Small intestine (tissue), 7 donors: Measurements from ENCODE around the gene SLC18B1. TPM values are rescaled to one million over a fixed set of nuclear protein-coding genes. Genes with fewer than 3 reads are reported as not detected.
A peak's percentile ranks its signal among the peaks of the same experiment; 100 is the strongest.

Experiments
- DNase-seq, 2 donors: peaks; one replicate each; pipeline versions ENCODE4 v3.0.0 to v3.0.0-alpha.2; 2013
- FAIRE-seq: peaks from 2 replicates; lab custom pipeline; 2012; peaks lifted over from hg19 to GRCh38; lab: Jason Lieb, UNC
- H3K27ac ChIP-seq, 3 donors: one replicate each; pipeline ENCODE4 v1.5.1; 2013; ENCODE audit warnings: low read length in 2 of 3, mild to moderate bottlenecking in 2 of 3, control low read depth in 1 of 3, inconsistent platforms in 1 of 3, low read depth in 1 of 3, moderate library complexity in 1 of 3
- H3K27me3 ChIP-seq, 3 donors: one replicate each; pipeline ENCODE4 v1.6.1; 2013; ENCODE audit warnings: low read length in 3 of 3, inconsistent platforms in 1 of 3; ENCODE audit not compliant: control insufficient read depth in 3 of 3, insufficient read depth in 3 of 3
- H3K36me3 ChIP-seq, 3 donors: one replicate each; pipeline ENCODE4 v1.6.1; 2013; ENCODE audit warnings: low read length in 3 of 3, inconsistent platforms in 1 of 3, low read depth in 1 of 3, mild to moderate bottlenecking in 1 of 3, moderate library complexity in 1 of 3; ENCODE audit not compliant: control insufficient read depth in 3 of 3, insufficient read depth in 2 of 3
- H3K4me1 ChIP-seq, 3 donors: one replicate each; pipeline ENCODE4 v1.6.1; 2013; ENCODE audit warnings: low read length in 2 of 3, inconsistent platforms in 1 of 3, low read depth in 1 of 3, mild to moderate bottlenecking in 1 of 3, moderate library complexity in 1 of 3; ENCODE audit not compliant: control insufficient read depth in 3 of 3, insufficient read depth in 2 of 3
- H3K4me3 ChIP-seq, 3 donors: one replicate each; pipeline ENCODE4 v1.5.1; 2013; ENCODE audit warnings: low read length in 3 of 3, control low read depth in 1 of 3, inconsistent platforms in 1 of 3, low read depth in 1 of 3, mild to moderate bottlenecking in 1 of 3, moderate library complexity in 1 of 3
- H3K9me3 ChIP-seq, 2 donors: one replicate each; pipeline ENCODE4 v1.6.1; 2013; ENCODE audit warnings: low read depth in 1 of 2, low read length in 1 of 2; ENCODE audit not compliant: control insufficient read depth in 2 of 2, insufficient read depth in 1 of 2
- WGBS, 3 donors: extraction: QIAGEN DNeasy Blood & Tissue Kit; methylation state at CpG; one replicate each; pipeline ENCODE4 v1.1.7; 2013; 5-methylcytosine and 5-hydroxymethylcytosine counted together
- polyA plus RNA-seq, 4 donors: library from polyadenylated mRNA; stranded (reverse) in 3 of 4; unstranded in 1 of 4; fragments of 200-250 nt in 3 of 4; fragments of 120-200 nt in 1 of 4; gene quantifications; one replicate each; pipeline versions ENCODE4 v1.2.1 to v1.2.3, GENCODE V29; 2013
- donor health status: healthy with polysubstance abuse.
- donor health status: control.
- donor health status: control.
- donor health status: Bipolar disorder and iron deficiency.
- donor health status: healthy.

Gene SLC18B1
- polyA plus RNA-seq, 4 donors, result 6.2 to 23.0 (median 15.0) TPM

- WGBS, 3 donors, result 83 to 91% (median 85%) methylated on average over 2 of the region's 2 CpGs
- no peak overlapping the region for H3K27ac ChIP-seq
- no peaks in the 10 kb centered on the region for H3K27me3 ChIP-seq
- no peaks in the 10 kb centered on the region for H3K4me1 ChIP-seq
- DNase-seq (no peak), FAIRE-seq (no peak)
- no peak overlapping the region for H3K4me3 ChIP-seq
- H3K9me3 ChIP-seq, result no peaks in the 10 kb centered on the region
- H3K36me3 ChIP-seq, result no peaks in the 10 kb centered on the region
These were observed 67.4 kb downstream of the SLC18B1 start for GRCh38 chr6:132731086-132731485.

GRCh38 chr6:132730560-132730959, 67.9 kb downstream of the SLC18B1 start:
- Histone ChIP-seq H3K27me3 (no peaks in the 10 kb centered on the region), H3K9me3 (no peaks in the 10 kb centered on the region), H3K4me1 (no peaks in the 10 kb centered on the region), H3K27ac (no peak overlapping the region), H3K4me3 (no peak overlapping the region), H3K36me3 (no peaks in the 10 kb centered on the region)
- DNase-seq (no peak), FAIRE-seq (no peak)
- WGBS, 3 donors, result 50 to 78% (median 76%) methylated on average over 3 of the region's 3 CpGs

GRCh38 chr6:132728616-132729015, 69.8 kb downstream of the SLC18B1 start:
- no peaks in the 10 kb centered on the region for H3K36me3 ChIP-seq
- no peak overlapping the region for H3K27ac ChIP-seq
- WGBS, 3 donors, result 80 to 86% (median 85%) methylated on average over 4 of the region's 4 CpGs
- no peak for FAIRE-seq
- H3K4me1 ChIP-seq, result no peaks in the 10 kb centered on the region
- no peaks in the 10 kb centered on the region for H3K27me3 ChIP-seq
- no peak overlapping the region for H3K4me3 ChIP-seq
- no peak for DNase-seq
- H3K9me3 ChIP-seq, result no peaks in the 10 kb centered on the region

GRCh38 chr6:132726608-132726975, 71.8 kb downstream of the SLC18B1 start:
- no peak for DNase-seq

GRCh38 chr6:132725947-132726607, 72.4 kb downstream of the SLC18B1 start:
- Histone ChIP-seq H3K36me3 (no peaks in the 10 kb centered on the region), H3K4me3 (no peak overlapping the region), H3K4me1 (no peaks in the 10 kb centered on the region), H3K27ac (no peak overlapping the region), H3K27me3 (no peaks in the 10 kb centered on the region), H3K9me3 (peaks cover 0 to 3% of the 10 kb centered on the region in 2 donors)
- 58 to 67% (median 64%) methylated on average over 6 of the region's 6 CpGs for WGBS, 3 donors
- DNase-seq (no peak), FAIRE-seq (no peak)

More at GRCh38 chr6:132726608-132726975, 71.8 kb downstream of the SLC18B1 start:
- Histone ChIP-seq H3K4me1 (no peaks in the 10 kb centered on the region), H3K4me3 (no peak overlapping the region), H3K27me3 (no peaks in the 10 kb centered on the region), H3K27ac (no peak overlapping the region), H3K9me3 (peaks cover 0 to 3% of the 10 kb centered on the region in 2 donors), H3K36me3 (no peaks in the 10 kb centered on the region)
- WGBS, 3 donors, result 85 to 95% (median 85%) methylated on average over 4 of the region's 4 CpGs
- FAIRE-seq, result no peak

GRCh38 chr6:132725471-132725870, 73.0 kb downstream of the SLC18B1 start:
- WGBS, 3 donors, result 83 to 91% (median 85%) methylated on average over 6 of the region's 6 CpGs
- no peak overlapping the region for H3K4me3 ChIP-seq
- no peaks in the 10 kb centered on the region for H3K4me1 ChIP-seq
- H3K36me3 ChIP-seq, result no peaks in the 10 kb centered on the region
- H3K27ac ChIP-seq, result no peak overlapping the region
- no peaks in the 10 kb centered on the region for H3K27me3 ChIP-seq
- no peak for DNase-seq
- FAIRE-seq, result no peak
- peaks cover 0 to 3% of the 10 kb centered on the region in 2 donors for H3K9me3 ChIP-seq

GRCh38 chr6:132719736-132720448, 78.5 kb downstream of the SLC18B1 start:
- Histone ChIP-seq H3K27ac (no peak overlapping the region), H3K4me3 (no peak overlapping the region), H3K36me3 (no peaks in the 10 kb centered on the region), H3K4me1 (peaks cover 0 to 6% (median 2%) of the 10 kb centered on the region in 3 donors), H3K27me3 (no peaks in the 10 kb centered on the region), H3K9me3 (peaks cover 0 to 3% of the 10 kb centered on the region in 2 donors)
- peak in 1 of 2 donors; percentile 48 for DNase-seq
- no peak for FAIRE-seq
- 73 to 86% (median 80%) methylated on average over 10 of the region's 10 CpGs for WGBS, 3 donors
